Measurements from ENCODE around the gene CYFIP2. TPM values are rescaled to one million over a fixed set of nuclear protein-coding genes. Genes with fewer than 3 reads are reported as not detected.

CYFIP2 gene
- total and polyA plus RNA-seq, 5 donors from 2014 or later = 332 to 383 (median 357) TPM

- Mint-ChIP-seq H3K36me3 (peaks cover 60% of the 10 kb centered on the region), H3K27ac (peak overlapping the region; percentile 87 to 94 (median 93)), H3K27me3 (no peaks in the 10 kb centered on the region), H3K9me3 (no peaks in the 10 kb centered on the region), H3K4me3 (peak overlapping the region in 1 of 4 donors; percentile 13), H3K4me1 (peaks cover 16 to 71% (median 39%) of the 10 kb centered on the region in 4 donors)
- no peak overlapping the region for H3K4me3 ChIP-seq (ENCODE audit: low read depth, low read length)
- no peaks in the 10 kb centered on the region for H3K27me3 ChIP-seq (ENCODE audit: control insufficient read depth, insufficient read depth, low read length)
- peaks cover 96% of the 10 kb centered on the region for H3K36me3 ChIP-seq (ENCODE audit: control insufficient read depth, insufficient read depth, low read length)
- no peak for DNase-seq
- no peak overlapping the region for H3K27ac ChIP-seq (ENCODE audit: insufficient read depth, low read length, poor library complexity, severe bottlenecking)
- H3K9me3 ChIP-seq (ENCODE audit: control insufficient read depth in 2 of 2, low read length in 2 of 2) = no peaks in the 10 kb centered on the region
- peaks cover 15% of the 10 kb centered on the region for H3K4me1 ChIP-seq (ENCODE audit: control insufficient read depth, insufficient read depth, low read length, poor library complexity, severe bottlenecking)
- no peak for ATAC-seq (ENCODE audit: low read depth in 2 of 2)
These were observed 24.4 kb downstream of the CYFIP2 start for GRCh38 chr5:157290156-157290980.

GRCh38 chr5:157290981-157291711 is 25.2 kb downstream of the CYFIP2 start:
- H3K4me1 Mint-ChIP-seq = peaks cover 18 to 72% (median 40%) of the 10 kb centered on the region in 4 donors
- no peaks in the 10 kb centered on the region for H3K27me3 Mint-ChIP-seq
- no peaks in the 10 kb centered on the region for H3K9me3 ChIP-seq (ENCODE audit: control insufficient read depth in 2 of 2, low read length in 2 of 2)
- peaks cover 19% of the 10 kb centered on the region for H3K4me1 ChIP-seq (ENCODE audit: control insufficient read depth, insufficient read depth, low read length, poor library complexity, severe bottlenecking)
- no peaks in the 10 kb centered on the region for H3K9me3 Mint-ChIP-seq
- H3K36me3 Mint-ChIP-seq = peaks cover 62% of the 10 kb centered on the region
- no peak overlapping the region for H3K4me3 ChIP-seq (ENCODE audit: low read depth, low read length)
- DNase-seq (peak in 1 of 3 donors; percentile 43), ATAC-seq (ENCODE audit: low read depth in 2 of 2) (peak; percentile 26 to 40)
- H3K36me3 ChIP-seq (ENCODE audit: control insufficient read depth, insufficient read depth, low read length) = peaks cover 96% of the 10 kb centered on the region
- peak overlapping the region in 1 of 4 donors; percentile 9 for H3K4me3 Mint-ChIP-seq
- H3K27ac Mint-ChIP-seq = peak overlapping the region; percentile 87 to 94 (median 93)
- H3K27me3 ChIP-seq (ENCODE audit: control insufficient read depth, insufficient read depth, low read length) = no peaks in the 10 kb centered on the region
- no peak overlapping the region for H3K27ac ChIP-seq (ENCODE audit: insufficient read depth, low read length, poor library complexity, severe bottlenecking)

GRCh38 chr5:157292599-157292998 is 26.7 kb downstream of the CYFIP2 start:
- peaks cover 26 to 74% (median 40%) of the 10 kb centered on the region in 4 donors for H3K4me1 Mint-ChIP-seq
- H3K36me3 Mint-ChIP-seq = peaks cover 69% of the 10 kb centered on the region
- no peaks in the 10 kb centered on the region for H3K9me3 Mint-ChIP-seq

GRCh38 chr5:157294407-157295091 is 28.6 kb downstream of the CYFIP2 start:
- ATAC-seq (ENCODE audit: low read depth in 2 of 2) = no peak
- Mint-ChIP-seq H3K9me3 (no peaks in the 10 kb centered on the region), H3K36me3 (peaks cover 65% of the 10 kb centered on the region), H3K4me3 (no peak overlapping the region), H3K27me3 (no peaks in the 10 kb centered on the region), H3K4me1 (peaks cover 13 to 55% (median 39%) of the 10 kb centered on the region in 4 donors), H3K27ac (peak overlapping the region; percentile 65 to 88 (median 81))
- H3K4me1 ChIP-seq (ENCODE audit: control insufficient read depth, insufficient read depth, low read length, poor library complexity, severe bottlenecking) = peaks cover 12% of the 10 kb centered on the region
- no peaks in the 10 kb centered on the region for H3K27me3 ChIP-seq (ENCODE audit: control insufficient read depth, insufficient read depth, low read length)
- no peak overlapping the region for H3K4me3 ChIP-seq (ENCODE audit: low read depth, low read length)
- DNase-seq = no peak
- H3K27ac ChIP-seq (ENCODE audit: insufficient read depth, low read length, poor library complexity, severe bottlenecking) = peak overlapping the region; percentile 72
- H3K36me3 ChIP-seq (ENCODE audit: control insufficient read depth, insufficient read depth, low read length) = peaks cover 97% of the 10 kb centered on the region
- H3K9me3 ChIP-seq (ENCODE audit: control insufficient read depth in 2 of 2, low read length in 2 of 2) = no peaks in the 10 kb centered on the region

More at GRCh38 chr5:157292599-157292998, 26.7 kb downstream of the CYFIP2 start:
- no peak overlapping the region for H3K27ac ChIP-seq (ENCODE audit: insufficient read depth, low read length, poor library complexity, severe bottlenecking)
- peaks cover 19% of the 10 kb centered on the region for H3K4me1 ChIP-seq (ENCODE audit: control insufficient read depth, insufficient read depth, low read length, poor library complexity, severe bottlenecking)
- no peaks in the 10 kb centered on the region for H3K9me3 ChIP-seq (ENCODE audit: control insufficient read depth in 2 of 2, low read length in 2 of 2)
- H3K27ac Mint-ChIP-seq = peak overlapping the region; percentile 67 to 88 (median 84)
- H3K27me3 Mint-ChIP-seq = no peaks in the 10 kb centered on the region
- DNase-seq (no peak), ATAC-seq (ENCODE audit: low read depth in 2 of 2) (no peak)
- H3K27me3 ChIP-seq (ENCODE audit: control insufficient read depth, insufficient read depth, low read length) = no peaks in the 10 kb centered on the region
- no peak overlapping the region for H3K4me3 ChIP-seq (ENCODE audit: low read depth, low read length)
- H3K36me3 ChIP-seq (ENCODE audit: control insufficient read depth, insufficient read depth, low read length) = peaks cover 96% of the 10 kb centered on the region
- no peak overlapping the region for H3K4me3 Mint-ChIP-seq

- Histone ChIP-seq H3K36me3 (ENCODE audit: control insufficient read depth, insufficient read depth, low read length) (peaks cover 96% of the 10 kb centered on the region), H3K9me3 (ENCODE audit: control insufficient read depth in 2 of 2, low read length in 2 of 2) (no peaks in the 10 kb centered on the region), H3K4me1 (ENCODE audit: control insufficient read depth, insufficient read depth, low read length, poor library complexity, severe bottlenecking) (peaks cover 12% of the 10 kb centered on the region), H3K4me3 (ENCODE audit: low read depth, low read length) (no peak overlapping the region), H3K27me3 (ENCODE audit: control insufficient read depth, insufficient read depth, low read length) (no peaks in the 10 kb centered on the region), H3K27ac (ENCODE audit: insufficient read depth, low read length, poor library complexity, severe bottlenecking) (peak overlapping the region; percentile 72)
- peaks cover 63% of the 10 kb centered on the region for H3K36me3 Mint-ChIP-seq
- H3K4me3 Mint-ChIP-seq = peak overlapping the region in 2 of 4 donors; percentile 0 to 5
- DNase-seq = peak in 1 of 3 donors; percentile 43
- H3K4me1 Mint-ChIP-seq = peaks cover 12 to 50% (median 38%) of the 10 kb centered on the region in 4 donors
- ATAC-seq (ENCODE audit: low read depth in 2 of 2) = peak; percentile 25 to 52
- no peaks in the 10 kb centered on the region for H3K27me3 Mint-ChIP-seq
- H3K27ac Mint-ChIP-seq = peak overlapping the region; percentile 76 to 91 (median 88)
- H3K9me3 Mint-ChIP-seq = no peaks in the 10 kb centered on the region
These were observed 29.3 kb downstream of the CYFIP2 start for GRCh38 chr5:157295247-157295646.

- peaks cover 52% of the 10 kb centered on the region for H3K36me3 Mint-ChIP-seq
- peaks cover 82% of the 10 kb centered on the region for H3K36me3 ChIP-seq (ENCODE audit: control insufficient read depth, insufficient read depth, low read length)
These were observed 34.6 kb downstream of the CYFIP2 start for GRCh38 chr5:157300564-157300963.

GRCh38 chr5:157301066-157301465 is 35.1 kb downstream of the CYFIP2 start:
- peak overlapping the region in 1 of 4 donors; percentile 52 for H3K4me3 Mint-ChIP-seq
- H3K4me3 ChIP-seq (ENCODE audit: low read depth, low read length) = no peak overlapping the region
- H3K27ac ChIP-seq (ENCODE audit: insufficient read depth, low read length, poor library complexity, severe bottlenecking) = peak overlapping the region; percentile 9
- peaks cover 82% of the 10 kb centered on the region for H3K36me3 ChIP-seq (ENCODE audit: control insufficient read depth, insufficient read depth, low read length)
- no peaks in the 10 kb centered on the region for H3K9me3 ChIP-seq (ENCODE audit: control insufficient read depth in 2 of 2, low read length in 2 of 2)
- H3K9me3 Mint-ChIP-seq = no peaks in the 10 kb centered on the region
- H3K27me3 ChIP-seq (ENCODE audit: control insufficient read depth, insufficient read depth, low read length) = no peaks in the 10 kb centered on the region
- ATAC-seq (ENCODE audit: low read depth in 2 of 2) (no peak), DNase-seq (no peak)
- peak overlapping the region; percentile 77 to 95 (median 92) for H3K27ac Mint-ChIP-seq
- H3K4me1 ChIP-seq (ENCODE audit: control insufficient read depth, insufficient read depth, low read length, poor library complexity, severe bottlenecking) = peaks cover 32% of the 10 kb centered on the region
- peaks cover 27 to 40% (median 28%) of the 10 kb centered on the region in 4 donors for H3K4me1 Mint-ChIP-seq
- H3K36me3 Mint-ChIP-seq = peaks cover 54% of the 10 kb centered on the region
- H3K27me3 Mint-ChIP-seq = no peaks in the 10 kb centered on the region

More at GRCh38 chr5:157300564-157300963, 34.6 kb downstream of the CYFIP2 start:
- Histone ChIP-seq H3K4me3 (ENCODE audit: low read depth, low read length) (no peak overlapping the region), H3K27me3 (ENCODE audit: control insufficient read depth, insufficient read depth, low read length) (no peaks in the 10 kb centered on the region), H3K4me1 (ENCODE audit: control insufficient read depth, insufficient read depth, low read length, poor library complexity, severe bottlenecking) (peaks cover 29% of the 10 kb centered on the region), H3K27ac (ENCODE audit: insufficient read depth, low read length, poor library complexity, severe bottlenecking) (no peak overlapping the region), H3K9me3 (ENCODE audit: control insufficient read depth in 2 of 2, low read length in 2 of 2) (no peaks in the 10 kb centered on the region)
- Mint-ChIP-seq H3K27ac (peak overlapping the region in 2 of 3 donors; percentile 77 to 92), H3K27me3 (no peaks in the 10 kb centered on the region), H3K9me3 (no peaks in the 10 kb centered on the region), H3K4me3 (no peak overlapping the region), H3K4me1 (peaks cover 23 to 39% (median 25%) of the 10 kb centered on the region in 4 donors)
- ATAC-seq (ENCODE audit: low read depth in 2 of 2) (no peak), DNase-seq (no peak)
